Measurements from ENCODE around the gene CLC.

DNA sequence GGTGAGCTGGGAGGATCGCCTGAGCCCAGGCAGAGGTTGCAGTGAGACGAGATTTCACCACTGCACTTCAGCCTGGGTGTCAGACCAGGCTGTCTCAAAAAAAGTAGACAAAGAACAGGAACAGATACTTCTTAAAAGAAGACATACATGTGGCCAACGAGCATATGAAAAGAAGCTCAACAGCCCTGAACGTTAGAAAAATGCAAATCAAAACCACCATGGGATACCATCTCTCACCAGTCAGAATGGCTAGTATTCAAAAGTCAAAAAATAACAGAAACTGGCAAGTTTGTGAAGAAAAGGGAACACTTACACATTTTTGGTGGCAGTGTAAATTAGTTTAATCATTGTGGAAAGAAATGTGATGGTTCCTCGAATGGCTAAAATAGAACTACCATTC lies 36.5 kb downstream of the CLC start:
- TF ChIP-seq POLR2AphosphoS5 (IDR thresholded peaks at IDR 0.05; ENCODE audit: low read depth, low read length): no peak
- TF ChIP-seq, protein P1, sequence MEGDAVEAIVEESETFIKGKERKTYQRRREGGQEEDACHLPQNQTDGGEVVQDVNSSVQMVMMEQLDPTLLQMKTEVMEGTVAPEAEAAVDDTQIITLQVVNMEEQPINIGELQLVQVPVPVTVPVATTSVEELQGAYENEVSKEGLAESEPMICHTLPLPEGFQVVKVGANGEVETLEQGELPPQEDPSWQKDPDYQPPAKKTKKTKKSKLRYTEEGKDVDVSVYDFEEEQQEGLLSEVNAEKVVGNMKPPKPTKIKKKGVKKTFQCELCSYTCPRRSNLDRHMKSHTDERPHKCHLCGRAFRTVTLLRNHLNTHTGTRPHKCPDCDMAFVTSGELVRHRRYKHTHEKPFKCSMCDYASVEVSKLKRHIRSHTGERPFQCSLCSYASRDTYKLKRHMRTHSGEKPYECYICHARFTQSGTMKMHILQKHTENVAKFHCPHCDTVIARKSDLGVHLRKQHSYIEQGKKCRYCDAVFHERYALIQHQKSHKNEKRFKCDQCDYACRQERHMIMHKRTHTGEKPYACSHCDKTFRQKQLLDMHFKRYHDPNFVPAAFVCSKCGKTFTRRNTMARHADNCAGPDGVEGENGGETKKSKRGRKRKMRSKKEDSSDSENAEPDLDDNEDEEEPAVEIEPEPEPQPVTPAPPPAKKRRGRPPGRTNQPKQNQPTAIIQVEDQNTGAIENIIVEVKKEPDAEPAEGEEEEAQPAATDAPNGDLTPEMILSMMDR (IDR thresholded peaks at IDR 0.05; ENCODE audit: control extremely low read depth in 1 of 3, insufficient read depth in 1 of 3, low read depth in 1 of 3, low read length in 3 of 3): no peak
- TF ChIP-seq, protein P2, sequence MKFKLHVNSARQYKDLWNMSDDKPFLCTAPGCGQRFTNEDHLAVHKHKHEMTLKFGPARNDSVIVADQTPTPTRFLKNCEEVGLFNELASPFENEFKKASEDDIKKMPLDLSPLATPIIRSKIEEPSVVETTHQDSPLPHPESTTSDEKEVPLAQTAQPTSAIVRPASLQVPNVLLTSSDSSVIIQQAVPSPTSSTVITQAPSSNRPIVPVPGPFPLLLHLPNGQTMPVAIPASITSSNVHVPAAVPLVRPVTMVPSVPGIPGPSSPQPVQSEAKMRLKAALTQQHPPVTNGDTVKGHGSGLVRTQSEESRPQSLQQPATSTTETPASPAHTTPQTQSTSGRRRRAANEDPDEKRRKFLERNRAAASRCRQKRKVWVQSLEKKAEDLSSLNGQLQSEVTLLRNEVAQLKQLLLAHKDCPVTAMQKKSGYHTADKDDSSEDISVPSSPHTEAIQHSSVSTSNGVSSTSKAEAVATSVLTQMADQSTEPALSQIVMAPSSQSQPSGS (IDR thresholded peaks at IDR 0.05; ENCODE audit: low read length): no peak
- no peak for TF ChIP-seq SIN3A (conservative IDR thresholded peaks at IDR 0.05 in 1 of 2, IDR thresholded peaks at IDR 0.05 in 1 of 2; ENCODE audit: low read depth in 1 of 2, low read length in 2 of 2)
- no peak for TF ChIP-seq SRF (IDR thresholded peaks at IDR 0.05; ENCODE audit: low read depth, low read length)
- TF ChIP-seq EZH2 (IDR thresholded peaks at IDR 0.05; ENCODE audit: low read depth, low read length, severe bottlenecking): no peak
- no peak for TF ChIP-seq HDAC6 (IDR thresholded peaks at IDR 0.05; ENCODE audit: low read depth, low read length)
- TF ChIP-seq, protein P3, sequence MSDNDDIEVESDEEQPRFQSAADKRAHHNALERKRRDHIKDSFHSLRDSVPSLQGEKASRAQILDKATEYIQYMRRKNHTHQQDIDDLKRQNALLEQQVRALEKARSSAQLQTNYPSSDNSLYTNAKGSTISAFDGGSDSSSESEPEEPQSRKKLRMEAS (IDR thresholded peaks at IDR 0.05): no peak
- no peak for TF ChIP-seq POLR2A (IDR thresholded peaks at IDR 0.05; ENCODE audit: control extremely low read depth in 1 of 2, low read depth in 2 of 2, low read length in 2 of 2)
- no peak for TF ChIP-seq EP300 (IDR thresholded peaks at IDR 0.05; ENCODE audit: borderline replicate concordance in 1 of 2, low read depth in 2 of 2, low read length in 2 of 2)
- no peak for TF ChIP-seq CBX8 (IDR thresholded peaks at IDR 0.05; ENCODE audit: borderline replicate concordance, low read depth, low read length)
- TF ChIP-seq KDM1A (IDR thresholded peaks at IDR 0.05; ENCODE audit: borderline replicate concordance, low read length): no peak
- no peak for TF ChIP-seq YY1 (IDR thresholded peaks at IDR 0.05; ENCODE audit: low read depth, low read length)
- no peak for TF ChIP-seq KDM4A (IDR thresholded peaks at IDR 0.05; ENCODE audit: low read depth, low read length, severe bottlenecking)
